Stimulated activated CD4-positive, alpha-beta T cell treated with anti-CD3 and anti-CD28 coated beads, Interleukin-2, amount 100 ng/mL, for 4 hours (primary cell): Measurements from ENCODE around the gene SCD5.

ENCODE experiments used
- DNase-seq: peaks from one replicate; pipeline ENCODE4 v3.0.0-alpha.2; 2020; ENCODE audit warnings: low read depth

Gene SCD5

DNA sequence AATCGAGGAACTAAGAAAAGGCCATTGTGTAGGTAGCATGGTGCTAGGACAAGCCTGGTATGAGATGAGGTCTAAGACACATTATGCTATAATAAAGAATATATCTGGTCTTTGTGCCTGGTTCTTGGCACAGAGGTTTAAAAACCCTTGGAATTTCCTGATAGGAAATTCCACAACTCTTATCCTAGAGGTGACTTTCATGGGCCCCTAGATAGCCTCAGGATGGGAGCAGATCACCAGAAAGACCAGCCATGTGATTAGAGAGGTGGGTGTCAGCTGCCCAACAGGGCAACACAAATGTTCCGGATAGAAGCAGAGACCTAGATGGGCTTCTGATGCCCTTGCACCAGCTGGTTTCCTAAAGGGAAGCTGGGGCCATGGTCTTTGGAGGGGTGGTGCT is 107.2 kb downstream of the SCD5 start:
- DNase-seq: no peak

DNA sequence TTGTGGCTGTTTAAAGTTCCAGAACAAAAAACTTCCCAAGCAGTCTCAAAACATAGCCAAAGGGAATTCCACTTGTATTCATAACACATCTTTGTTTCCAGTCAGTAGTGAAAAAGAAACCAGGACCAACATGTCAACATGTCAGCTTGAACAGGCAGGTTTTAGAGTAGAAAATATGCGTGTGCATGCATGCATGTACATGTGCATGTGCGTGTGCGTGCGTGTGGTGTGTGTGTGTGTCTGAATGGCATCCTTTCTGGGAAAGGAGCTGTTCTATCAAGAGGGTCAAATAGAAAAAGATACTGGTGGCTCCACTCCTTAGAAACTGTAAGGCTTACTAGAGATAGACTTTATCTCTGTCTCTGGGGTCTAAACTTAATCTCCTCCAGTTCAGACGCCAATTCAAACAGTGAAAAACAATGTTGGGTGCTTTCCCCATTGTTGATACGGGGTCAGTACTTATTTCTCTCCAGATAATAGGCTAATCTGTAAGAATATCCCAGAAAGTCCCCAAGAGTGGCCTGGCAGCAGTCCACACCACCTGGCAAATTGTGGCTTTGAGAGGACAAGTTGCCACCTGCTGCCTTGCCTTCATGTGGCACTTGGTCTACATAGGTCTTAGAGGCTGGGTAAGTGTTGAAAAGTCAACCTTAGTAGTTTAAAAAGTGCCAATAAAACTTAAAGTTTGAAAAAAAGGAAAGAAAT is 110.4 kb downstream of the SCD5 start:
- DNase-seq: no peak

DNA sequence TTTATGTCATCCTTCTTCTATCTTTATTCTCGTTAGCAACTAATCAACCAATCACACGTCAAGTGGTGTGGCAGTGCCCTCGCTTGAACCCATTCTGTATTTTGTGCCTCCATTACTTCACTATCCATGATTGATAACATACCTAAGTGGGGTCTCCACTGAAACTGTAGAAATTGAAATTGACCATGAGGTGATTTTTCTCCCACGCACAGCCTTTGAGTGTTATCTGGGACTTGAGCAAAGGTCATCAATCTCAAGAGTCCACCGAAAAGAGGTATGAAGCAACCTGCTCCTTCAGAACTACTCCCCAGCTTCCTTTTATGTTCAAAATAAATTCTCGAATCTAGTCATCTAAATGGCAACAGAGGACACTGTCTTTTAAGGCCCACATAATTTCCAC is 111.1 kb downstream of the SCD5 start:
- DNase-seq: no peak

DNA sequence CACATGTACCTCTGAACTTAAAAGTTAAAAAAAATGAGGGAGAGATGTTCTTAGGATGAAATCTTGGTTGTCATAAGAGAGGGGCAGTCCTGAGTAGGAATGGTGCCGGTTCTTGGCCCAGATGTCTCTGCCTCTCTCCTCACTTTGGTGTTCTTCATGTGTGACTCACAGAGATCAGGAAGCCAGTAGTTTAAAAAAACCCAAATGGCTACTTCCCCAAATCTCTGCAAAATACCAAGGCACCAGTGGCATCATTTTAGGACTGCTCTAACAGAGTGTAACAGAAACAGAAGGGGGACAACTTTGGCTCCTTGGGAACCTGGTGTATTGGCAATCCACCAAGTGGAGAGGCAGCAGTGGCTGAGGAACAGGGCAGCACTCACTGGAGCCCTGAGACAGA is 116.8 kb downstream of the SCD5 start:
- DNase-seq: no peak

DNA sequence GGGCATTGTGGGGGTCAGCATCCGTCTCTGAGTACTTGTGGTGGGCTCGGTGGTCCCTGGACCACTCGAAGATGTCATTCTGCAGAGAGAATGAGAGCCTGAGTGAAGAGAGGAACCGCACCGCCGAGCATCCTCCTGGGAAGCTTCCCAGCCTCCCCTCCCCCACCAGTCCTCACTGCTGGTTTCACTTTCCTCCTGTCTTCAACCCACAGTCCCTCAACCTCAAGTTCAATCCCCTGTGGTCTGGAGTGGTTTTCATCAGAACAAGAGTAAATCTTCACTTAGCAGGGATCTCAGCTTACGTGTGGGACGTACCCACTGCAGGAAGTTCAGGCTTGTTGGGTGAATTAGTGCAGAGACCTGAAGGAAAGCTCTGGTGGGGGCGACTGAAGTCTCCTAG is 117.8 kb downstream of the SCD5 start:
- no peak for DNase-seq

DNA sequence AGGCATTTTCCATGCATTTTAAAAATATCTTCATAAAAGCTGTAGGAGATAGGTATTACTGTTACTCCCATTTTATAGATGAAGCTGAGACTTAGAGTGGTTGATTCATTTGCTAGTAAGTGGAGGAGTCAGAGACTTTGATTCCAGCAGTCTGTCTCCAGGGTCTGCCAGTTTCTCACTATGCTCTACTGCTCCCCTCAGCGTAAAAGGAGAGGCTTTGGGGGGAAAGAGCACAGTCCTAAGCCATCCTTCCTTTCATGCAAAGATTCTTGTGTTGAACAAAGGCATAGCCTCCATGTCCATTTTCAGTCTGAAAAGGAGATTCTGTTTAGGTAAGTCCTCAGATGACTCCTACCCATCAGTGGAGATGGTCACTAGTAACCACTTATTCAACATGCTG is 119.1 kb downstream of the SCD5 start:
- DNase-seq: no peak

DNA sequence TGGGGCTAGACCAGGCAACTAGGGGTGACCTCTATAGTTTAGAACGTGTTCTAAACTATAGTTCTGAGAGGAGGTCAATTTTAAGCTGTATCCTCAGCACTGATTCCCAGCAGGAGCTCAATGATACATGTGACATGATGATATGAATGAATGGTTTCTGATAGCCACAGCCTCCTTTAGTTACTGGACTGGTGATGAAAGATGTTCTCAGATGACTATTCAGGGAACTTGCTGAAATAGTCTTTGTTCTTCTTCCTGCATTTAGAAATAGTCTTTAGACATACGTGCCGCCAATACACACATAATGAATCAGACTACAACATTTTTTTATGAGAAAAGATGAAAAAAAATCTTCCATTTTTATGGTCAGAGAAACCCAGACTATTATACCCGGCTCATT is 120.5 kb downstream of the SCD5 start:
- no peak for DNase-seq

DNA sequence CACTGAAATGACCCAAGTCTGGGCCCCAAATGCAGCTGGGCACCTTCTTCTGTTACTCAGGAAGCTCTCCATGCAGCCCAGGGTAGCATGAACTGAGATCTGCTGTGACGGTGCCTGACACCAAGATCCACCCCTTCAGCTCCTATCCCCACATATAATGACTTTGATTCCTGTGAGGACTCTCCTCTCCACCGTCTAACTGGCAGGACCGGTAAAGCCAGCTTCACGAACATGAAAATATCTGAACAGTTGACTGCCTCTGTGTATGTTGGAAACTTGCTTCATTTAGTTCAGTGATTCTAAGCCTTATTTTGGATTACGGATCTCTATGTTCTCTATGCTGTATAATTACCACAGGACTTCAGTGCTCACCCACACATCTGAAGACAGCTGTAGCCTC is 121.3 kb downstream of the SCD5 start:
- no peak for DNase-seq

DNA sequence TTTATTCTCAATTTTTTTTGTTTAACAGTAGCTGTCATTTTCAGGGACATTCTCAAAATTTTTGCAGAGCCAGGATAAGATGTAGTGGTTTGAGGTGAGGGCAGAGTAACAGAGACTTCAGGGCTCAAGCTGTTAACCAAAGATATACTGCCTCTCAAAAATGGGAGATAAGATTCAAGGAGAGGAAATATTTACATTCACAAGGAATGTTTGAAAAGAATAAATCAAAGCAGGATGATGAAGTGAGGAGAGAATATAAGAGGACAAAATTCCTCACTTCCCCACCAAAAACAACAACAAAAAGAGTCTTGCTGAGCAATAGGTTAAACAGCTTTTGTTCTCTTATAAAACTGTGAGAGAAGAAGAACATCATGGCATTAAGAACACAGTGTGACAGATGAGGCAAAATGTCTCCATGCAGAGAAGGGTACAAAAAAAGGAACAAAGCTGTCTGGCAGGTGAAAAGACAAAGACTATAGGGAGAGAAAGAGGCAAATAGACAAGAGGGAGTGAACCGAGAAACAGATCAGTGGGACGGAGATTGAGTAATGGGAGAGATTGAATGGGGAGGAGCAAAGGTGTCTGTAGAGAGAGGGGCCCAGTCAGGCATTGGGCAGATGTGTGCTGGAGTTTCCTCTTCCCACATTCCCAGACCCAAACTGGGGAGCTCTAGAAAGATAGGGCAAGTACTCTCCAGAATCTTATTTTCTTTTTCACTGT is 130.7 kb downstream of the SCD5 start:
- DNase-seq: no peak

DNA sequence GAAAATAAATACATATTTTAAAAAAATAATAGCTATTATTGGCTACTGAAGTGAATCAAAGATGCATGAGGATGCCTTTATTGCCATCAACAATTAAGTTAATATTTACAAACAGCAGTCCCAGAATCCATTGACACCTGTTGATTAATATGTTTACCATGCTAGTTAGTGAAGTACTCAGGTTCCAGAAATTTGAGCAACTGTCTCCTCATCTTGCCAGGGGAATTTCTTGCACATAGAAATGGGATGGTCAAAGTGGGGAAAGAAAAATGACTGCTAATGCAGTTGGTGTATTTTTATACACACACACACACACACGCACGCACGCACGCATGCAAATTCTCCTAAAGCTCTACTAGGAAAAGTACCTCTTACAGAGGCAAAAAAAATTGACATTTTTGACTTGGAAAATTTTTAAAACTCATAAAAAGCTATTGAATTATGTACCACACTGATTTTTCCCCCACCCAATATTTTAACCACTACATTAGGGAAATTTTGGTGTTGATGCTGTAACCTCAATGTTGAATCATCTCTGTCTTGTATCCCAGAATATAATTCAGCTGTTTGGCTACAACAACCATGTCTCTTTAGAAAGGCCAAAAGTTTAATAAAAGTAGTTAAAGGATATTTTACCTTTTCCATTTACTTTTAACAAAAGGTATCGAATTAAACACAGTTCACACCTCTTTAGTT is 131.5 kb downstream of the SCD5 start:
- DNase-seq: no peak

DNA sequence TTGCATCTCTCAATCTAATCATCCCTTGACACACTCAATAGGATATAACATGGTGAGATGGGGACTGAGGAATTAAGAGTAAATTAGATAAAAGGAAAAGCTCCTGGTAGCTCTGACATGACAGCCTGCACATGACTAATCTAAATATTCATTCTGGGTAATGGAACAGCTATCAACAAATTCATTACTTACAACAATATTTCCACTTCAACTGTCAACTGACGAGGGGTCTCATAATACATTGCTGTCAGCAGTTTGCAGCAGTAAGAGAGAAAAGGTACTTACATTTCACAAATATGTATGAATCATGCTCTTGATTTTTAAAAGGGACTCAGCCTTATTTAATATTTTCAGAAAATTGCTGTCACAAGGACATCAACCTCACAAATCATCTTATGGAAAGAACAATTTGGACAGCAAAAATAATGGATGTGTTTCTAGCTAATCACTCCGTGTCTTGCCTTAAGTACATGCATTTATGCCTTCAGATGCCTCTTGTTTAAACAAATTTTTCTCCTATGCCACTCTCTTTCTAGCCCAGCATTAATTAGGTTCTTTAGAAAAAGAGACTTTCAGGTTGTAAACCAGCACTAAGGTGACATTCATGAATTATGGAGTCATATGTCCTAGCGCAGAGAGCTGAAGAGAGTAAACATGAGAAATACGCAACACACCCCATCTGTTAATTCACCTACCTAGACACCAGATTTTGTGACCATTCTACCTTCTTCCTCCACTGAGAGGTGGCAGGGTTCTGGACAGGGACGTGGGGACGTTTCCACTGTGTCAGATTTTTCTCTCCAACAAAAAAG is 137.2 kb downstream of the SCD5 start:
- DNase-seq: no peak

DNA sequence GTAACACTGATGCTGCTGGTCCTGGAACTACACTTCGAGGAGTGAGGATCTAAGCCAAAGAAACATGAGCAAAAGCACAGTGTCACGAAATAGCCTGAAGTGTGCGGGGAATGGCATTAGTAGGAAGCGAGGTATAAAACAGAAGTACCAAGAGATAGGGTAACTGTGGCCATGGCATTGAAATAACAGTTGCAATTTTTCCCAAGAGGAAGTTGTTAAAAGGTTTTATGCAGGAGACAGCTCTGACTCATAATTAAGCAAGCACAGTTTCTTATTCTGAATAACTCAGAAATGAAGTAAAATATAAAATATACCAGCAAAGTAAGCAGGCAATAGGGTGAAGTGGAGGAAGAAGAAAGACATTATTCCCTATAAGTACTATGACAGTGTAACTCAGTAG is 146.5 kb downstream of the SCD5 start:
- DNase-seq: no peak

DNA sequence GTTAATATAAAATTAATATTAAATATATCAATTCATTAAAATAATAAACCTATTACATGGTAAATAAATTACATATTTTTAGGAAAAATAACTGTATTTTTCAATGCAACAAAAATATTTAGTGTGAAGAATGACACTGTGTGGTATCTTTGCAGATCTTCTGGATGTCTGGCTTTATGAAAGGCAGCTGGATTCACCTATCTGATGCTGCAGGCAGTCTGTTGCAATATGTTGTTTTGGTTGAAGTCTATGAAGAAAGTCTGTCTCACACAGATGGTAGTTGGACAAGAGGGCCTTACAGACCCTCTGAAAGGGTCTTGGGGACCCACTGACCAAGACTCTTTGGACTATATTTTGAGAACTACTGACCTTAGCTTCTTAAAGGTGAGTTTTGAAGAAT is 147.7 kb downstream of the SCD5 start:
- DNase-seq: no peak

DNA sequence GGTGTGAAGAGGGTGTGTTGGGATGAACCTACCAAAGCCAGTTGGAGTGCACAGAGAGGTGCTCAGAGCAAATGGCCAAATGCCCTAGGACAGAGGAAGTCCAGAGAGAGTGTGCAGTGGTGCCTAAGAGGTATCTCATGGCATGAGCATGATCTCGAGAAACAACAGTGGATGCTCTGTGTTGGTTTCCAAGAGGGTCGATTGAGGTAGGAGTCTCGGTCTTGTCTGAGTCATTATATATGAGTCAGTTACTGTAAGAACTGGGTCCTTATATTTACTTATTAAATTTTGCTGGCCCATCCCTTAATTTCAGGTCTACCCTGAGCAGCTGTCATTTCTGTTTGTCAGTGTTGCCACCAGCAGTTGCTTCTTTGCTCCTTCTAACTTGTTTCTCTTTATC is 150.2 kb downstream of the SCD5 start:
- no peak for DNase-seq

DNA sequence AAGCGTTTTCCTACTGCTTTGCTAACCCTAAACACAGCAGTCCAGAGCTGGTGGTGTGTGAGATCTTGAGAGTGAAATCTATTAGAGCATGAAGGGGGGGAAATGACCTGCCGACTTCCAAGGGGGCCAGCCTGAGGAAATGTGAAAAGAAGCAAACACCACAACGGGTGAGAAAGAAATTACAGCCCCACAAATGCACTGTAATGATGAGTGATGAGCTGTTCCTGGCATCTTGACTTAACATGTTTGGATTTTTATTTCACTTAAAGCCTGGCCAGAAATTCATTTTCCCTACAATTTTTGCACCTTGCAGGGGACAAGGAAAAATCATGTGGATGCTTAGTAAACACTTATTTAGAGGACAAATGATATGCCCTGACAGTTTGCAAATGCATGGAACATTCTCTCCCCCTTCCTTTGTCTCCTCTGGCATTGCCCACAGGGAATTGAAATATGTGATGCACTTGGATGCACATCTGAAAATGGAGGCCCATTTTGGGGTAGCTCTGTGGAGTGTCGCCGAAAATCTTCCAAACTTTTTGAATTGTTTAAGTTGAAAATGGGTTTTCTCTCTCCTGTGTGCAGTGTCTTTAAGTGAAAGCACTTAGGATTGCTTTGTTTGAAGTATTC is 152.5 kb downstream of the SCD5 start:
- no peak for DNase-seq

DNA sequence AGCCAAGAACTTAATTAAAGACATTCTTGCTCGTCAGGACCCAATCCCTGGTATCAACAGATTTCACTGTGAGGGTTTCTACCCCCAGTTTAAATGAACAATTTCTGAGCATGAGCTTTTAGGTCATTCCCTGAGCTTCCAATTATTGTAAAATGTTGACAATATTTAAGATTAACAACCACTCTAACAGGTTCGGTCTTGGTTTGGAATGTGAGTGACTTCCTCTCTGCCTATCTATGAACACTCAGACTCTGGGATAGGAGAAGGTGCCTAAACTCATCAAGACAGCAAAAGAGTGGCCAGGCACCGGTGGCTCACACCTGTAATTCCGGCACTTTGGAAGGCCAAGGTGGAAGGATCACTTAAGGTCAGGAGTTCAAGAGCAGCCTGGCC is 153.9 kb downstream of the SCD5 start:
- DNase-seq: no peak

DNA sequence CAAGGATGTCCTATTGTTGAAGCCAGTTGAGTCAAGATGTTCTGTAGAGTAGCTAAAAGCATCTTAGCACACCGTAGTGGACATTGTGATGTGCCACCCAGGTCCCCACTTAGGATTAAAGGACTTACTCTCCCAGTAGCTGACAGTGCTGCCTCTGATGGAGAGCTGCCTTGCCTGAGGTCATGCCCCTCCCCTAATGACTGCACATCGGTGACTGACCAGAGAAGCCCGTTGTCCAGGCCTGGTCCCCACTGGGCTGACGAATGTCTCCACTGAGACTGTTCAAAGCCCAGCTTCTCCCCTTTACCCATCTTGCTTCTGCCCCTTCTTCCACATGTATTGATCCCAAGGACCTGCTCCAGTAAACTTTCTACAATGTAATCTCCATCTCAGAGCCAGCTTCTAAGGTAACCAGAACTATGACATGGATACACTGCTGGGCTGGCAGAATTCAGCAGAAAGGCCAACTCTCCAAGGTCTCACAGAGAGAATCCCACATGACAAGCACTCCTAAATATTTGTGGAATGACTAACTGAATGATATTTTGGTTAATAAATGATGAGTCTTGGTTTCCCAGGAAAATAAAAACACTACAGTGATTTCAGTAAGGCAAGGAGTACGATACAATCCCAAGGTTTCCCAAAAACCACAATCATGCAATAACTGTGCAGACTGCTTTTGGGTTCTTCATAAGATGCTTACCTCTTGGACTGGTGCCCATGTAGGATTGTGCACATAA is 154.4 kb downstream of the SCD5 start:
- DNase-seq: no peak

DNA sequence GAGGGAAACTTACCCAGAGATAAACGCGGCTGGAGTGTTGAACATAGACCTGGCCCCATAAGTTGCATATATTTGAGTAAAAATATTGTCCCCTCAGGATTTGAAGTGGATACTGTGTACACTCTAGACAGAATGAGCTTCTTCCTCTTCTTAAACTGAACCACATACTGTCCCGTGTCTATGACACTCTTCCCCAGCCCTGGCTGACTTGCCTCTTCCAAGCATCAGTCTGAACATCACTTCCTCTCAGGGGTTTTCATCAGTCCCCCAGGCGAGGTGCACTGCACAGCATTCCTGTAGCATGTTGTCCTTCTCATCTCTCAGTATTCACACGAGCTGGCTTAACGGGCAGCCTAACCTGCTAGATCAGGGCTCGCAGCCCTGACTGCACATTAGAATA is 156.3 kb downstream of the SCD5 start:
- DNase-seq: no peak

DNA sequence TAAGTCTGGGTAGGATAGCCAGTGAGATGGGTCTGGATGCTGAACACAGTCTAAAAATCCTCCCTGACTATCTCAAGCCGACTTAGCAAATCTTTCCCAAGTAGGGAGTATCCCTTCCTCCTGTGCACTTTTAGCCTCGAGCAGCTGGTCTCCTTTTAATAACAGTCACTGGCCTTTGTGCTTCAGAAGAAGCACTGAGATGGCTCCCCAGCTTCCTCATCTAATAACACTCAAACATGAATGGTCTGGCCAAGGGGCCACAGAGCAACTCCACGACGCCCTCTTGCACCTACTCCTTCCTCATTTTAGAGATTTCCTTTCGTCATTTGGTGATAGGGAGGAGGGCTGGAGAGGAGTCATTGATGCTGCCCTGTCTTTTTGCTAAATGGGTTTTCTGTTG is 158.1 kb downstream of the SCD5 start:
- no peak for DNase-seq

DNA sequence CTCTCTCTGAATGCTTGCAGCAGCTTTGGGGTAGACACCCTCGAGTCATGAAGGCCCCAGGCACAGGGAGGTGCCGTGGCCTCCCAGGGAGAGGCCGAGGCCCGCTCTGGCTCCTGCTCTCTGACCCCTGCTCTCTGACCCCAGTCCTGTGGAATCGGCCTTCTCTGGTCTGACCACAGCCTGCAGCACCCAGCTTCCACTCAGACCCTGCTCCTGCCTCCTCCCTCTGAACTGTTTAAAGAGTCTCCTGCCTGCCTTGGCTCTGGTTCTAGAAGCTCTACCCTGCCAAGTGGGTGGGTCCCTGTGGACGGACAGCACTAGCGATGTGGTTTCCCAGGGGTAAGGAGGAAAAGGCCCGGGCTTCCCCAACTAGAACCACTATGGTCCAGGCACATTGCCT is 158.6 kb downstream of the SCD5 start:
- DNase-seq: no peak

DNA sequence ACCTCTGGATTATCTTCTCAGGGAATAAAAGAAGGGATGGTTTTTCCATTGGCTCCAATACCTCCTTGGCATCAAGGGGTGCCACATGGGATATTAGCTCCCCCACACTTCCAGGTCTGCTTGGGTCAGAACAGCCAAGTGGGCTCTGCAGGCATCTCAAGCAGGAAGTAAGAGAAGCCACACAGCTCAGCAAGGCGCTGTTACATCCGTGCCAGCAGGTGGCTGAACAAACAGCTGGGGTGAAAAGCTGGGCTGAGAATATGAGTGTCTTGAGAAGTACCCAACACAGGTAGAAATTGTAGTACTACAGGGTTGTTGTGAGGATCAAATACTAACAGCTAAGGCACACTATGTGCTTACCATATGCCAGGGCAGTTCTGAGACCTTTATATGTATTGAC is 160.1 kb downstream of the SCD5 start:
- DNase-seq: no peak
